ENCODE data around the gene TEX2.
"Not testable (repeated sequence)": the region's sequence is repeated elsewhere in the genome, so short reads cannot be mapped to it uniquely, and the experiment has no call there.

Gene TEX2

GRCh38 chr17:64262198-64262999 is 661 bp downstream of the TEX2 start:
- DNase-seq, result peak; percentile 19

- DNase-seq, result no peak
Measured at GRCh38 chr17:64261417-64262145, 1.5 kb downstream of the TEX2 start.

- no peak for DNase-seq
Measured at GRCh38 chr17:64260886-64261285, 2.2 kb downstream of the TEX2 start.

- DNase-seq, result no peak
Measured at GRCh38 chr17:64259922-64260321, 3.1 kb downstream of the TEX2 start.

- no peak for DNase-seq
Measured at GRCh38 chr17:64259426-64259825, 3.6 kb downstream of the TEX2 start.

- DNase-seq, result no peak
Measured at GRCh38 chr17:64256913-64257807, 5.9 kb downstream of the TEX2 start.

GRCh38 chr17:64255764-64256163 is 7.3 kb downstream of the TEX2 start:
- DNase-seq, result no peak

- no peak for DNase-seq
Measured at GRCh38 chr17:64254755-64255154, 8.3 kb downstream of the TEX2 start.

- DNase-seq, result no peak
Measured at GRCh38 chr17:64253470-64253869, 9.6 kb downstream of the TEX2 start.

GRCh38 chr17:64252831-64253230 is 10.2 kb downstream of the TEX2 start:
- no peak for DNase-seq

- DNase-seq, result no peak
Measured at GRCh38 chr17:64250233-64250835, 12.7 kb downstream of the TEX2 start.

- DNase-seq, result no peak
Measured at GRCh38 chr17:64247836-64248235, 15.2 kb downstream of the TEX2 start.

- DNase-seq, result no peak
Measured at GRCh38 chr17:64245218-64246145, 17.6 kb downstream of the TEX2 start.

- DNase-seq, result no peak
Measured at GRCh38 chr17:64244165-64244564, 18.9 kb downstream of the TEX2 start.

- DNase-seq, result no peak
Measured at GRCh38 chr17:64243340-64243739, 19.7 kb downstream of the TEX2 start.

GRCh38 chr17:64242633-64243032 is 20.4 kb downstream of the TEX2 start:
- no peak for DNase-seq

GRCh38 chr17:64240741-64241347 is 22.2 kb downstream of the TEX2 start:
- DNase-seq, result no peak

GRCh38 chr17:64240261-64240740 is 22.8 kb downstream of the TEX2 start:
- DNase-seq, result no peak

- DNase-seq, result not testable (repeated sequence)
Measured at GRCh38 chr17:64238449-64238848, 24.6 kb downstream of the TEX2 start.

GRCh38 chr17:64236827-64237403 is 26.1 kb downstream of the TEX2 start:
- DNase-seq, result no peak

GRCh38 chr17:64234961-64235360 is 28.1 kb downstream of the TEX2 start:
- DNase-seq, result no peak

All from NCI-H1092 treated with DMSO at 0.1 percent for 48 hours (cell line).